Vagina (tissue), 2 donors: ENCODE data around the gene USH1C. TPM values are rescaled to one million over a fixed set of nuclear protein-coding genes. Genes with fewer than 3 reads are reported as not detected.

Experiments
- DNase-seq, 2 donors: peaks; one replicate each; pipeline ENCODE4 v3.0.0-alpha.2; 2017; ENCODE audit errors: extremely low spot score in 2 of 2
- H3K27ac ChIP-seq: fragments of 200-600 bp; sonication (generic); one replicate; pipeline ENCODE4 v1.5.1; 2019
- H3K27me3 ChIP-seq: fragments of 200-600 bp; sonication (generic); one replicate; pipeline ENCODE4 v1.5.1; 2019
- H3K36me3 ChIP-seq, 2 donors: fragments of 200-600 bp; sonication (generic); one replicate each; pipeline ENCODE4 v1.5.1; 2017 to 2019
- H3K4me1 ChIP-seq: fragments of 200-600 bp; sonication (generic); one replicate; pipeline ENCODE4 v1.5.1; 2019
- H3K4me3 ChIP-seq, 2 donors: fragments of 200-600 bp; sonication (generic); 1 replicate in 1 of 2; 2 replicates in 1 of 2; pipeline ENCODE4 v1.5.1; 2016 to 2019
- H3K9me3 ChIP-seq: fragments of 200-600 bp; sonication (generic); one replicate; pipeline ENCODE4 v1.5.1; 2019
- CTCF ChIP-seq, 3 experiments: fragments of 450-650 bp in 2 of 3; fragments of 200-600 bp in 1 of 3; sonication (generic) in 1 of 3; IDR thresholded peaks; one replicate each; pipeline ENCODE4 v1.5.1; 2017 to 2019; ENCODE audit warnings: antibody characterized with exemption in 3 of 3, mild to moderate bottlenecking in 2 of 3, moderate library complexity in 2 of 3
- POLR2A ChIP-seq, 2 donors: fragments of 450-650 bp; IDR thresholded peaks; one replicate each; pipeline ENCODE4 v1.6.1; 2017; ENCODE audit warnings: antibody characterized with exemption in 2 of 2, mild to moderate bottlenecking in 2 of 2, moderate library complexity in 2 of 2
- POLR2AphosphoS5 ChIP-seq, 2 donors: sonication (generic); formaldehyde crosslinking; IDR thresholded peaks; one replicate each; pipeline ENCODE4 v1.9.0; 2017; ENCODE audit warnings: antibody characterized with exemption in 2 of 2, mild to moderate bottlenecking in 2 of 2, low read depth in 1 of 2; ENCODE audit not compliant: insufficient read depth in 1 of 2
- intact Hi-C: fragments of 100-400 bp; cut with DNase I; formaldehyde crosslinking; loops from one replicate; pipeline ENCODE4 v1.15.1; 2023
- total RNA-seq: library from RNA; depleted of rRNA; stranded (reverse); fragments of >200 nt; gene quantifications from one replicate; pipeline ENCODE4 v1.2.3, GENCODE V29; 2016

Gene USH1C
- total RNA-seq, 1 donor from 2014 or later = not detected

GRCh38 chr11:17513853-17514252 lies 30.4 kb downstream of the USH1C start:
- Histone ChIP-seq H3K4me1 (no peaks in the 10 kb centered on the region), H3K36me3 (no peaks in the 10 kb centered on the region), H3K9me3 (no peaks in the 10 kb centered on the region), H3K27ac (no peak overlapping the region), H3K4me3 (no peak overlapping the region), H3K27me3 (no peaks in the 10 kb centered on the region)
- no peak for TF ChIP-seq POLR2AphosphoS5 (IDR thresholded peaks at IDR 0.05; ENCODE audit: insufficient read depth in 1 of 2, low read depth in 1 of 2)
- no peak for TF ChIP-seq CTCF (IDR thresholded peaks at IDR 0.05)
- TF ChIP-seq POLR2A (IDR thresholded peaks at IDR 0.05) = no peak
- intact Hi-C loops = no loop called here
- no peak for DNase-seq

- DNase-seq = no peak
- Histone ChIP-seq H3K4me3 (no peak overlapping the region), H3K27ac (no peak overlapping the region), H3K36me3 (no peaks in the 10 kb centered on the region), H3K4me1 (no peaks in the 10 kb centered on the region), H3K27me3 (no peaks in the 10 kb centered on the region), H3K9me3 (no peaks in the 10 kb centered on the region)
- TF ChIP-seq POLR2AphosphoS5 (IDR thresholded peaks at IDR 0.05; ENCODE audit: insufficient read depth in 1 of 2, low read depth in 1 of 2) (no peak), POLR2A (IDR thresholded peaks at IDR 0.05) (no peak), CTCF (IDR thresholded peaks at IDR 0.05) (no peak)
- intact Hi-C loops = no loop called here
These were observed 32.1 kb downstream of the USH1C start for GRCh38 chr11:17512101-17512500.

- Histone ChIP-seq H3K9me3 (no peaks in the 10 kb centered on the region), H3K36me3 (no peaks in the 10 kb centered on the region), H3K27ac (no peak overlapping the region), H3K4me1 (no peaks in the 10 kb centered on the region), H3K27me3 (no peaks in the 10 kb centered on the region), H3K4me3 (no peak overlapping the region)
- intact Hi-C loops = no loop called here
- TF ChIP-seq POLR2AphosphoS5 (IDR thresholded peaks at IDR 0.05; ENCODE audit: insufficient read depth in 1 of 2, low read depth in 1 of 2) (no peak), POLR2A (IDR thresholded peaks at IDR 0.05) (no peak), CTCF (IDR thresholded peaks at IDR 0.05) (no peak)
- DNase-seq = no peak
These were observed 32.6 kb downstream of the USH1C start for GRCh38 chr11:17511571-17511970.

- no peaks in the 10 kb centered on the region for H3K4me1 ChIP-seq
- no peak for DNase-seq
- TF ChIP-seq POLR2A (IDR thresholded peaks at IDR 0.05) = no peak
- TF ChIP-seq POLR2AphosphoS5 (IDR thresholded peaks at IDR 0.05; ENCODE audit: insufficient read depth in 1 of 2, low read depth in 1 of 2) = no peak
- TF ChIP-seq CTCF (IDR thresholded peaks at IDR 0.05) = no peak
- H3K36me3 ChIP-seq = no peaks in the 10 kb centered on the region
- H3K4me3 ChIP-seq = no peak overlapping the region
- intact Hi-C loops = no loop called here
- H3K27ac ChIP-seq = no peak overlapping the region
- H3K9me3 ChIP-seq = no peaks in the 10 kb centered on the region
- H3K27me3 ChIP-seq = no peaks in the 10 kb centered on the region
These were observed 33.6 kb downstream of the USH1C start for GRCh38 chr11:17510507-17511206.

- Histone ChIP-seq H3K4me3 (no peak overlapping the region), H3K36me3 (no peaks in the 10 kb centered on the region), H3K27ac (no peak overlapping the region), H3K27me3 (no peaks in the 10 kb centered on the region), H3K4me1 (no peaks in the 10 kb centered on the region), H3K9me3 (no peaks in the 10 kb centered on the region)
- no peak for TF ChIP-seq CTCF (IDR thresholded peaks at IDR 0.05)
- DNase-seq = no peak
- intact Hi-C loops = no loop called here
These were observed 35.4 kb downstream of the USH1C start for GRCh38 chr11:17508791-17509190.
